ENCODE measurements around the gene IFT27.
"Not testable (repeated sequence)": the region's sequence is repeated elsewhere in the genome, so short reads cannot be mapped to it uniquely, and the experiment has no call there.

The IFT27 gene

DNA sequence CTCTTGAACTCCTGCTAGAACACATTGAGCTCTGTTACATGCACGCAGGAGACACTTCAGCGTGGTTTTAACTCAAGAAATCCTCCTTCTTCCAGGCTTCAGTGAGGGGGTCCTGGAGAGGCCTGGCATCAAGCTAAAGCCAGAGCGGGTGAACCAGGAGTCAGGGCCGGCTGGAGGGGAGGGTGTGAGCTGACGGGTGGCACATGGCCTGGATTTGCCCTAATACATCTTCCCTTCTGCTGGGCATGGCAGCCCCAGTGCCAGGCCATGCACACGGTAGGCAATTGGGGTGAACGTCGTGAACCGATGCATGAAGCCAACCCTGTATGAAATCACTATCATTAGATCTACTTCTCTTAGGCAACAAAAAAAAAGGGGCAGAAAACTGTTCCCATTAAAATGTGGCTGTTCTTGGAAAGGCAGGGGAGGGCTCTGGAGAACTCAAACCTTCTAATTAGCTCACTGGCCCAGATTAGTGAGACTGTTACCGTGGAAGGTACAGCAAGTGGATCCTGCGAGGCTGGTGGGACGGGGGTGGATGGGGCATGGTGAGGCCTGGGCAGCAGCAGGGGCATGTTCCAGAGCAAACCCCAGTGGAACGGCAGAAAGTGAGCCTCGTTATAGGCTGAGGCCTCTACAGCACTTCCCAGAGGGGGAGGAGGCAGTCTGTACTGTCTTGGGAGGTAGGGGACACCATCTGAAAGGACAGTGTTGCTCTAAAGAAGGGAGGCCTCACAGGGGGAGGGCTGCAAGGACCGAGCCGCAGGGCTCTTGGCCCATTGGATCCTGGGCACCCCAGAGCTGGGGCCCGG is 10.6 kb downstream of the IFT27 start:
- no peak for DNase-seq (ENCODE audit: low spot score)

DNA sequence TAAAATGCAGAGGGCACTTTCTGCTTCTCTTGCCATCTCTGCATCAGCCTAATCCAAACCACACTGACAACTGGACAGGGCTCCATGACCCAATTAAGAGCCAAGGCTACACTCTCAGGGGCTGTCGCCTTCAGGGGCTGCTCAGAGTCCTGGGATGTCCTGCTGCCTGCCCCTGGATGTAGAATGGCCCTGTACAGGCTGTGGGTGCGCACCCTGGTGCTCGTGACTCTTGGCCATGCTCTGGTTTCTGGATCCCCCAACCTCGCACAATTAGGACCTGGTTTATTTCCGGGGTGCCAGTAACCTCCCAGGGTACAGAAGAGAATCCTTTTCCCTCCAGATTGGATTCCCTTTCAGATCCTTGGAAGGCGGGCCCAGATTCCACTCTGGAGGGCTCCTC is 11.3 kb downstream of the IFT27 start:
- DNase-seq (ENCODE audit: low spot score): no peak

DNA sequence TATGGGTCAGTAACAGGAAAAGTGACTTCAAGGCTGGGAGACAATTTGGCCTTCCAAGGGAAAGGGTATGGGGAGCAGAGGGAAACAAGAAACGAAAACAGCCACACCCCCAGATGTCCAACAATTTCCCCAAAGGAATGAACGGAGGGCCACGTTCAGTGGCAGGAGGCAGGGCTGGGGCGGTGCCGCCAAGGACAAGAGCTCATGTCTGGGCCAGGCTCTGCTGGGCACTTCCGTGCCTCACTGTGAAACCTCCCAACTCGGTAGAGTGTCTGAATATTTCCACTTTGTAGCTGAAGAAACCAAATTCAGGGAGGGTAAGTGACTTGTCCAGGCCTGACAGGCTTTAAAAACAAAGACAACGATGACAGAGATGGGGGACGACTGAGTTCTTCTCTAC is 11.9 kb downstream of the IFT27 start:
- no peak for DNase-seq (ENCODE audit: low spot score)

DNA sequence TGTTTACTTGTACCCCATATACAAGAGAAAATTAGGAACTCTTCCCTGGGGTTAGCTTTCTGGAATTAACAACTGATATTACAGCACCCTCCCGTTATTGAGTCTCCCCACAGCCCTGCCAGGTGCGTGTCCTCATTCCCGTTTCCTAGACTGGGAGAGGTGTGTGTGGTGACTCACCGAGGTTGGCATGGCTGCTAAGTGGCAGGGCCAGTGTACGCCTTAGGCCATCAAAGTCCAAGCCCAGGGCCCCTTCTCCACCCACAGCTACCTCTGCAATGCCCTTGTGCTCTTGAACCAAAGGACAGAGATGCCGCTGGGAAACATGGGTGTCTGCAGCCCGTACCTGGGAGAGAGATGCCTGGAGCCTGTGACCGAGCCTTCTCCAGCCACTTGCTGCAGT is 12.3 kb downstream of the IFT27 start:
- no peak for DNase-seq (ENCODE audit: low spot score)

DNA sequence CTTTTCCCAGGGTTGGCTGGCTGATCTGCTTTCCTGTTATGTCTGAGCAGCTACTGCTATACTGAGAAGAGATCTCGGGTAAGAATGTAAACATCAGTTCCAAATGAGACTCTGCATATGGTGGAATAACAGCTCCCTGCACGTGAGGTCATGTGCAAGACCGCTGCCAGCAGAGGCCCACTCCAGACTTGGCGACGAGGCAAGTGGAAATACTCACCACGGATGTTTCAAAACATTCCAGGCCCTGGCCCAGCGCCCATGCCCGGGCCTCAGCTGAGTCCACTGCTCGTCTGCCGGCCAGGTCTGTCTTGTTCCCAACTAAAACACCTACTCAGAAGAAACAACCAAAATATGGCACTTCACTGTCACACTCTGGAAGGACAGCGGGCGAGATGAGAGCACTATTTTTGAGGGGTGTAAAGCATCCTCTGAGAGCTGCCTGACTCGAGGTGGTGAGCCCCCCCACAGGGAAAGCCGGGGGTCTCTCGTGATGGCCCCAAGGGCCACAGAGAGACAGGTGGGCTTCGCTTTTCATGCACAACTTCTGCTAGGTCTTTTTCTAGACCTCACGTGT is 13.1 kb downstream of the IFT27 start:
- DNase-seq (ENCODE audit: low spot score): no peak

DNA sequence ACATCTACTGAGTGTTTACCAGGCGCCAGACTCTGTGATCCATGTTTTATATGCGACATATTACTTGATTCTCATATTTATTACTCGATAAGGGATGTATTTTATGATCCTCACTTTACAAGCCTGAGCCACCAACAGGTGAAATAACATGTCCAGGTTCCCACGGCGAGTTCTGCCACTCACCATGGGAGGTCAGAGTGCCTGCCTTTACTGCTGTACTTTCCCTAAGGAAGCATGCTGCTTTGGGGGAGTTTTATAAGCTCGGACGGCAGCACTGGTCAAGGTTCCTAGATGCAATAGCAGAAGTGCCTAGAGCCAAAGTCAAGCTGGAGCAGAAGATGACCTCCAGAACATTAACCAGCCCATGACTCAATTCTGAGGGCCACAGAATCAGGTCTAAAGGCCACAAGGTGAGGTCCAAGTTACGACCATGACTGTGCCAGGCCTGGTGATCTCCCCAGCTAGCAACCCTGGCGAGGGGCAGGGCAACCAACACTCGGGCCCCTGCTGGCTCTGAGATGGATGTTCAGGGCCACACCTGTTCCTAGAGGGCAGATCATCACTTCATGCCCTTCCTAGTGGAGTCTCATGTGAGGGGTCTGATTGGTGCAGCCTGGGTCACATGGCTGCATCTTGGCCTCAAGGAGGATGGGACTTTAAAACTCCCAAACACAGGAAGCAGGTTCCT is 14.2 kb downstream of the IFT27 start:
- DNase-seq (ENCODE audit: low spot score): no peak

DNA sequence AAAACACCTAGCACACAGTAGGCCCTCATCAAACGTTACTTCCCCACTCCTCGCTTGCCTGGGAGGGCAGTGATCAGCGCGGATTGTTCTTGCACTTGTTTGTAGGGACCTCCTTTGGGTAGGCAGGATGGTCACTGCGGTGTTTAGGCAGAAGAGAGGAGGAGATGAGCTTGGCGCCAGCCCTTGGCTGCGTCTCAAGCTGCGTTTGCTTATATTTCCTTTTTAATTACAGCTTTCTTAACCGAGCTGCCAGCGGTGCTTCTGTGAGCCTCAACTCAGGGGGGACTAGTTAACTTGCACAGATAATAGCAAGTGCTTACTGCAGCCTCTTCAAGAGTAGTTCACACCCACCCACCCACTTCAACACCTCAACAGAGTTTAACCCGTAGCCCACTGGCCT is 15.1 kb downstream of the IFT27 start:
- no peak for DNase-seq (ENCODE audit: low spot score)

DNA sequence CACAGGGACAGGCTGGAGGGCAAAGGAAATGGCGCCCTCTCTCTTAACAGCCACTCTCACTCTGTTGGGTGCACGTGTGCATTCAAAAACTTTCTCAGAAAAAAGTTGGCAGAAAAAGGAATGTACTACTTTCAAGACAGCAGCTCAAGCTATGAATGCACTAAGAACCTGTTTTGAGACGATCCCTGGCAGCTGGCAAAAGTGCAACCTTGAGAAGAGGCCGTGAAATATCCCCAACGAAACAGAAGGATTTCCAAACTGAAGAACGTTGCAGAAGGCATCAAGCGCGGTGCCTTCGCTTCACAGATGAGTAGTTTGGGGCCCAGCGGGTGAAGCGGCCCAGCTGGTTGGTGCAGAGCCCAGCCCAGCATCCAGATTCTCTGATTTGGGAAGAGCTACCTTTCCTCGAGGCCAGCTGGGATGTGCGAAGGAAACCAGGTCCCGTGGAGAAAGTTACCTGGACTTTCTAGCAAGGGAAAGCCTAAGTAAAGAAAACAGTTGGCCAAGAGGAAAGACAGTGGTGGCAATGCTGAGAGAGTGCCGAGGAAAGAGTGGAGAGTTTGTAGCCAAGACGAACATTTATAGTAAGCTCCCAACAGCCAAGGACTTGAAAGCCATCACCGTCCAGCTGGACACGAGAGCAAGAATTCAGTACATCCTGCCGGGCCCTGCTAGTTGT is 16.3 kb downstream of the IFT27 start:
- DNase-seq (ENCODE audit: low spot score): no peak

DNA sequence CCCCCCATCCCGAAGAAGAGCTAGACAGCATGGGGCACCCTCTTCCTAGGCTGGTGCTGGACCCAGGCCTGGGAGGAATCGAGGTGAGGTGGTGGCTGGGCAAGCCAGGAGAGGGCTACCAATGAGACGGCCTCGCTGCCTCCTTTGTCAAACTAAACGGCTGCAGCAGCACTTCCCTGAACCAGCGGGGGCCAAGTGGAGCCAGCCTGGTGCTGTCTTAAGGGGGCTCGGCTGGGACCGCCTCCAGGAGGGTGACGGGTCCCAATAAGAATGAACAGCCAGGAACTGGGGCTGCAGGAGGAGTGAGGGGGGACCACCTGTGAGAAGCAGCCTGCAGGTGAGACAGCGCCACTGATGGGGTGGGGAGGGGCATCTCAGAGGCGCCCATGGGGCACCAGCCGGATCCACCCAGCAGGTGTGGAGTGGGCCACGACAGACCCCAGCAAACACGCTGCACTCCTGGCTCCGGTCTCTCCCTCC is 17.1 kb downstream of the IFT27 start:
- no peak for DNase-seq (ENCODE audit: low spot score)

DNA sequence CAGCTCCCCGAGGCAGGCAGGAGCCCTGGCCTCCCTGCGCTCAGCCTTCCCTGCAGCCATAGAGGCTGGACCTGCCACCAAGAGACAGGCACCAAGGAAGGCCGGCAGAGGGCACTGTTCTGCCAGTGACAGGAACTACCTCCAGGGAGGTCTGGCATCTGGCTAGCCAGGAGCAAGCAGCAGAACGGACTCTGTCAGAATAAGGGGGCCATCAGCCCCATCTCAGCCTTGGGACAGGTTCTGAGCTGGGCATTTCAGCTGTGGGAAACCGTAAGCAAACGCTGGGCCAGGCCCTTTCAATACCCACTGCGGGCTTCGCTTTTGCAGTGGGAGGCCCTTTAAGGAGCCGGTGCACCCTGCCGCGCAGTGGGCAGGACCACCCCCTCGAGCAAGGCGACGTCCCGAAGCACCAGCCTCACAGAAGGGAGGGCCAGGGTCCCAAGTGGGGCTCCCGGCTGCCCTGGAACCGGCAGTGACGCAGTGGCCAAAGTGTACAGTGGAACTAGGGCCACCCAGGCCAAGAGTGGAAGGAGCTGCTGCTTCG is 18.2 kb downstream of the IFT27 start:
- DNase-seq (ENCODE audit: low spot score): peak; percentile 68

DNA sequence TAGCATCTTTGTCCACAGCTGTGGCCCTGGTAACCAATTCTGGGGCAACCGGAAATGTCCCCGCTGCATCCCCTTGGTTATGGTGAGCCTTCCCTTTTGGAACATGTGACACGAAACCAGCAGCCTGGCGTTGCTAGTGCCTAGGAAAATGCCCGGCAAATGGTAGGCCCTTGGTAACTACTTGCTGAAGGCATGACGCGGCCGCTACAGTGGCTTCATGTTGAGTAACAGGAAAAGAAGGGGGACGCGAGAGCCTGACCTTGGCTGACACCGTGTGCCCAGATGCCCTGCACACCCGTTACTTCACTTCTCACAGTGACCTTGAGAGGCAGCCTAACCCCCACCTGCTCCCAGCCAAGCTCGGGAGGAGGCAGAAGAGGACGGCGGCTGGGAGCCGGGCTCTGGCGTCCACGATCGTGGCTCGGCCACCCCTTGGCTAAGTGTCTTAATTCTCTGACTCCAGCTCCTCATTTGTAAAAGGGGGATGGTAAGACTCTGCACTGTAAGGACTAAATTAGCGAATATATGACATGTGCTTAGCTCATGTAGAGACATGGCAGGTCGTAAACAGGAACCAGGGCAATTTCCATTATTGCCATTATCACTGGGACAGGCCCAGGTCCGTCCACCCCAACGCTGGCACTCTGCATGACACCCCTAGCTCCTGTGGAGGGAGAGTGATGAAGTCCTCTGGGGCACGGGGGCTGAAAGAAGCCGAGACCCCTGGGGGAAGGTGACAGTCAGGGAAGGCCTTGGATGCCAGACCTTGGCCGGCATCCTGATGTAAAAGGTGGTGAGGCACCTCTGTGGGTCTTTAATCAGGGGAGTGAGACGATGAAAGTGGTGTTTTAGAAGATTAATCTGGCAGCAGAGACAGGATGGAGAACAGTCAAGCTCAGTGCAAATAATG is 18.9 kb downstream of the IFT27 start:
- no peak for DNase-seq (ENCODE audit: low spot score)

DNA sequence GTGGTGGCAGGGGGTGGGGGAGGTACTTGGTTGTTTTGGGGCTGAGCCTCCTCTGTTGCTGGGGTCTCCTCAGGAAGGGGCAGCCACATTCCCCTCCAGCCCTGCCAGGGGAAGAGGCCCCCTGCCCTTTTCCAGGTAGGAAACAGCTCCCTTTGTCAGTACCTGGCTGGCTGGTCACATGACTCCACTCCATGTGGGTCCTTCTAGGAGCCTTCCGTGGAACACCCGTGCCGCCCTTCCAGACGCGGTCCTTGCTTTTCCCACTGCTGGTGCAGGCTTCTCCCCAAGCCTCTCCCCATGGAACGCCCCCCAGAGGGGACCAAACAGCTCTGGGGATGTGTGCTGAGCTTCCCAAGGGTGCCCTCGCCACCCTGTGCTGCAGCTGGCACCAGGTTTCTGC is 19.9 kb downstream of the IFT27 start:
- DNase-seq (ENCODE audit: low spot score): no peak

DNA sequence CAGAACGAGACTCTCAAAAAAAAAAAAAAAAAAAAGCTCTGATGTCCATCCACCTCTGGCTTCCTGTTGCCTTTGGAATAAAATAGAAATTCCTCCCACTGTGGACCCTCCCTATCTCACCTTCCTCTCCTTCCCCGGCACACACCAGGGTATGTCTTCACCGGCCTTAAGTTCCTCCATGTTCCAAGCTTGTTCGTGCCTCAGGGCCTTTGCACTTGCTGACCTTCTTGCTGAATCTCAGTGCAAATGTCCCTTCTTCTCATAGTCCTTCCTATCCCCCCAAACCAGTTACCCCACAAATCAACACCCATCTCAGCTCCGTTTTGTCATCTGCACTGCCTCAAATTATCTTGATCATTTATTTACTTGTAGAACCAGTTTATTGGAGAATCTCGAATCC is 20.6 kb downstream of the IFT27 start:
- no peak for DNase-seq (ENCODE audit: low spot score)

DNA sequence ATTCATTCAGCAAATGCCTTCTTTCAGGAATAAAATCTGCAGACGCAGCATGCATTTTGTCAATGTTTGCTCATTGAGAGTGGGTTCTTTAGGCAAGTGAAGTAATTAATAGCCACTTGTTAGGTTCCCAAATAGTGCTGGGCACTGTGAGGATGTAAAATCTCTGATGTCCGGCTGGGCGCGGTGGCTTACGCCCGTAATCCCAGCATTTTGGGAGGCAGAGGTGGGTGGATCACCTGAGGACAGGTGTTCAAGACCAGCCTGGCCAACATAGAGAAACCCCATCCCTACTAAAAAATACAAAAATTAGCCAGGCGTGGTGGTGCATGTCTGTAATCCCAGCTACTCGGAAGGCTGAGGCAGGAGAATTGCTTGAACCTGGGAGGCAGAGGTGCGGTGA is 21.0 kb downstream of the IFT27 start:
- not testable (repeated sequence) for DNase-seq (ENCODE audit: low spot score)

DNA sequence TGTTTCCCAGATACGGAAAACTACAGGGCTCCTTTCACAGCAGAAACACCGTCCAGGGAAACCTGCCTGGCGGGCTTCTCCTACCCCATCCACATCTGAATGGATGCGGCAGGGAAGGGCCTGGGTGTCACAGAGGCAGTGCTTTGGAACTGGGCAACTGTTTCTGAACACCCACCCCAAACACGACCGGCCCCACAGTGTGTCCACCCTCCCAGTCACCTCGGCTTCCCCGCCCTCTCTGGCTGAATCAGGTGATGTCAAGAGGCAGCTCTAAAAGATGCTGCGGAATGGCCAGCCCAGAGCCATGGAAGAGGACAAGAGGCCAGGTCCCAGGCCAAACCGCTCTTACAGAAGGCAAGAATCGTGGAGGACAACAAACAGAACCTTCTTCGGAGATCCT is 22.0 kb downstream of the IFT27 start:
- DNase-seq (ENCODE audit: low spot score): no peak

DNA sequence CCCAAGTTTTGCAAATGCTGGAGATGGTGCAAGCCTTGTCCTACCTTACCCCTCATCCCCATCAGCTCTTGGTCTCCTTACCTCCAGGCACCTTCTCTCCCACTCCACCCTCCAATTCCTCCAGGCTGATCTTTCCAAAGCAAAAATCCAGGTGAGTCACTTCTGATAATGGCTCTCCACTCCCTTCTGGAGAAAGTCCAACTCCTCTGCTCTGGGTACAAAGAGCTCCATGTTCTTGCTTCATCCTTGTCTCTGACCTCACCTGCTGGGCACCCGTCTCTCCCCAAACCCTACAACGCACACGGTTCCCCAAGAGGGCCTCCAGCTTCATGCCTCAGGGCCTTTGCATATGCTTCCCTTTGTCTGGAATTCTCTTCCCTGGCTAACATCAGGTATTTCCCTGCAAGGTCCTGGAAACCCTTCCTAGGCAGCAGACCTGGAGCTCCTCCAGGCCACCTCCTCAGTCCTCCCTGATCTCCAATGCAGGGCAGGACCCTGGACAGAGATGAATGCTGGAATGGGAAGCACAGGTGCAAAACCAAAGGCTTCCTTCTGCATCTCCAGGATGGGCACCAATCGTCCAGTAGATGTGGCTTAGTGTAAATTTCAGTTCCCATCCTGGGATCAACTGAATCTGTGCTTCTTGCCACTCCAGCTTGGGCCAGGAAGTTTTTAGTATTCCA is 22.7 kb downstream of the IFT27 start:
- no peak for DNase-seq (ENCODE audit: low spot score)

DNA sequence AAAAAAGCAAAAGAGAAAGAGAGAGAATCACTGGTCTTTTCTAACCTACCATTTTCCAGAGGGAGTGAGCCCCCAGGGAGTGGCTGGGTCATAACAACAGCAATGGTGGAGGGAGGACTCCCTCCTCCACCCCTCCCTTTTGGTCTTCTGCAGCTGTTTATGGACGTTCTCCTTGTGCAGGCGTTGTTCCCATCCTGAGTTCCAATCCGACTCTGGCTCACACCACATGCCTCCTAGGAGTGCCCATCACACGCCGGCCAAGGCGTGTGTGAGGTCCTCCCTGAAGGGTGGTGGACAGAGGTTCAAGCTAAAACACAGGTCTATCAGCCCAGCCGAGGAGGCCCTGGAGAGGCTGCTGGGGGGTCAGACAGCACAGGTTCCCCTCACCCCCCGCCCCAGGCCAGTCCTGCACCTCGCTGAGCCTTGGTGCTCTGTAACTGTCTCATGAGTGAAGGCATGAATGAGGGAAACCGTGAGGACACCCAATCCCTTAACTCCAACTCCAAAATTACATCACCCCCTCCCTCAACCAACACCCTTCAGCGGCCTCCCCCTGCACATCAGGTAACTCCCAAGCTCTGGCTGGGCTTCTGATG is 29.4 kb downstream of the IFT27 start:
- no peak for DNase-seq (ENCODE audit: low spot score)

DNA sequence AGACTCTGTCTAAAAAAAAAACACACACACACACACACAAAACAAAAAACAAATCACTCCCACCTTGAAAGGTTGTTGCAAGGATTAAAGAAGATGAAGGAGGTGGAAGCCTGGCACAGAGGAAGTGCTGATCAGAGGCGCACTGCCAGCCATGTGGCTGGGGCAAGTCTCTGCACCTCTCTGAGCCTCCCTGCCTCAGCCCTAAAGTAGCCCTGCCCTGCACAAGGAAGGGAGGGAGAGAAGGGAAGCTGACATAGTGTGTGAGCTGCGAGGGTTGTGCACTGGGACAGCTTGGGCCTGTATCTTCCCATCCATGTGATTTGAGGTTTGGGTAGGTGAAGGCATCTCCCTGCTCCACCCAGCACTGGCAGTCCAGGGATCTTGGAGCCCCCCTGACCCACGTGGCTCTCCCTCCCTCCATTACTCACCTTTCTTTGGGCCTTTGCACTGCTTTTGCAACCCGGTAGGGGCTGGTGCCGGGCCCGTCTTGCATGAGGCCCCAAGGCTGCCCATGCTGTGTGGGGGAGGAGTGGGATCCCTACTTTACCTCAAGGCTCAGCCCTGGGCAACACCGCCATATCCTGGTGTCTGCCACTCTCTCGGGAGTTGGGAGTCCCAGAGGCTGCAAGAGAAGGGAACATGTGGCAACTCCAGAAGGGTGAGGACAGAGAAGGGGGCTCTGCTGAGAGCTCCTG is 30.5 kb downstream of the IFT27 start:
- DNase-seq (ENCODE audit: low spot score): no peak

DNA sequence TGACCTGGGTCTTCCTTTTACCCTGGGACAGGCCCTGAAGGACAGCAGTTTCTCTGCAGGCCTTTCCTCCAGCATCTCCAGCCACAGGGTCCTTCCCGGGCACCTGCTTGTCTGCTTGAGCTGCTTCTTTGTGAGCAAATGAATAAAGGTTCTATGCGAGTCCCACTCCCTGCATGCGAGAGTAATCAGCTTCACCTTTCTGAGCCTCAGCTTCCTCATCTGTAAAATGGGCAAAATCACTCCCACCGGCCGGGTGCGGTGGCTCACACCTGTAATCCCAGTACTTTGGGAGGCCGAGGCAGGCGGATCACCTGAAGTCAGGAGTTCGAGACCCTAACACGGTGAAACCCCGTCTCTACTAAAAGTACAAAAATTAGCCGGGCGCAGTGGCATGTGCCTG is 31.1 kb downstream of the IFT27 start:
- DNase-seq (ENCODE audit: low spot score): no peak

DNA sequence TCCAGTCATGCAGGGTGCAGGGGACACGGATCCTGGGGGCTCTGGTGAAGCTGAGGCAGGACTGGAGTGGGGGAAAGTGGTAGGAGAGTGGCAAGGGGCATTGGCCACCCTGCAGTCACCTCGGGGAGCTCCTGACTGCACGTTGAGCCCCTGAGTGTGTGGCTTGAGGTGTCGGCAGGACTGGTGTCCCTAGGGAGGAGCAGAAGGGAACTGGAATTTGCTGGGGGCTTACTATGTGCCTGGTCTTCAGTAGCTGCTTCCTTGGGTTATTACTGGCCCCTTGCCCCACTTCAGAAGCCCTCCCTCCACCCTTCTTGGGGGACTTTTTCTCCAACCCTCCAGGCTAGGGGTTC is 31.5 kb downstream of the IFT27 start:
- DNase-seq (ENCODE audit: low spot score): no peak
